ENCODE data around the gene HES7.

Gene HES7

GRCh38 chr17:8117980-8118768, 5.7 kb downstream of the HES7 start, which contains the start of gene ALOXE3:
Gene ALOXE3, minus strand, starts transcription at chr17:8118514. Its CDS starts 524 bp downstream, at chr17:8117990.
- TF ChIP-seq MAX (IDR thresholded peaks at IDR 0.05; ENCODE audit: low read depth, low read length) = peak; percentile 65
- no peak for TF ChIP-seq CTCF (IDR thresholded peaks at IDR 0.05; ENCODE audit: low read depth, low read length)
- DNase-seq (ENCODE audit: low read depth) = peak; percentile 24
- H3K4me3 ChIP-seq (ENCODE audit: low read depth, low read length) = peak within 1 kb of the TSS; percentile 72

- no peak overlapping the region for H3K4me3 ChIP-seq (ENCODE audit: low read depth, low read length)
- DNase-seq (ENCODE audit: low read depth) = peak; percentile 40
- no peak for TF ChIP-seq MYC (IDR thresholded peaks at IDR 0.05; ENCODE audit: low read depth, low read length)
- TF ChIP-seq MAX (IDR thresholded peaks at IDR 0.05; ENCODE audit: low read depth, low read length) = no peak
These were observed 6.4 kb downstream of the HES7 start for GRCh38 chr17:8117367-8117979.

DNA sequence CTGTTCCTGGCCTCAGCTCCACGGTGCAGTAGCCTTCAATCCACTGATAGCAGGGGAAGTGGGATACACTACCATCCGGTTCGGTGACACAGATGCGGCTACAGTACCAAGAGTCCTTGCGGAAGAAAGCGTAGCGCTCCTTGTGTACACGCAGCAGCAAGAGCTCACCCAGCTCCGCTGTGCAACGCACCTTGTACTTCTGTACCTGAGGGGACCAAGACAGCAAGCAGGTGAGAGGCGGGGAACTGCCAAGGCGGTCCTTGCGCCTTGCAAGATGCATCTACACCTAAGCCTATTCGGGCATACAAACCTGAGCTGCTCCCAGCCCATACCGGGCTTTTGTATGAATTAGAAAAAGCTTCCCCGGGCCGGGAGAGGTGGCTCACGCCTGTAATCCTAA, 7.1 kb downstream of the HES7 start:
- no peak for DNase-seq (ENCODE audit: low read depth)
- no peak overlapping the region for H3K4me3 ChIP-seq (ENCODE audit: low read depth, low read length)
- TF ChIP-seq MYC (IDR thresholded peaks at IDR 0.05; ENCODE audit: low read depth, low read length) (no peak), MAX (IDR thresholded peaks at IDR 0.05; ENCODE audit: low read depth, low read length) (no peak), CTCF (IDR thresholded peaks at IDR 0.05; ENCODE audit: low read depth, low read length) (no peak), POLR2A (IDR thresholded peaks at IDR 0.05; ENCODE audit: extremely low read depth, insufficient read length) (no peak)

DNA sequence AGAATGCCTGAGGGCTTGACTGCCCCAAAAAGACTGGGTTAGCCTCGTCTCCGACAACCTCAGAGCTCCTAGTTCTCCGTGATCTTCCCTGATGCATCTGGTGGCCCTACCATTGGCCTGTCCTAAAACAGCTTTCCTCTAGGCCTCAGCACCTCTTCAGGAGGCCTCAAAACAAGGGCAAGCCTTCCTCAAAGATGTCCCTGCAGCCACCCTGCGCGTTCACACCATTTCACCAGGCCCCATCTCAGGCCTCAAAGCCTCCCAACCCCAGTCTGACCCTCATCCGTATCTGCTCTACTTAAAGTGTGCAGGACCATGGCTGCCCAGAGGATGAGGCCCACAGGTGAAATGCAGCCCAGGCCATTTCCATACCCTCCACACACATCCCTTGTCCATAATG, 13.0 kb downstream of the HES7 start:
- no peak overlapping the region for H3K4me3 ChIP-seq (ENCODE audit: low read depth, low read length)
- DNase-seq (ENCODE audit: low read depth) = no peak
- no peak for TF ChIP-seq POLR2A (IDR thresholded peaks at IDR 0.05; ENCODE audit: extremely low read depth, insufficient read length)
- no peak for TF ChIP-seq MYC (IDR thresholded peaks at IDR 0.05; ENCODE audit: low read depth, low read length)

GRCh38 chr17:8110456-8110804, 13.5 kb downstream of the HES7 start:
- no peak for DNase-seq (ENCODE audit: low read depth)
- no peak overlapping the region for H3K4me3 ChIP-seq (ENCODE audit: low read depth, low read length)
- TF ChIP-seq MAX (IDR thresholded peaks at IDR 0.05; ENCODE audit: low read depth, low read length) = no peak
- TF ChIP-seq CTCF (IDR thresholded peaks at IDR 0.05; ENCODE audit: low read depth, low read length) = no peak
- TF ChIP-seq MYC (IDR thresholded peaks at IDR 0.05; ENCODE audit: low read depth, low read length) = no peak
- TF ChIP-seq POLR2A (IDR thresholded peaks at IDR 0.05; ENCODE audit: extremely low read depth, insufficient read length) = no peak

- H3K4me3 ChIP-seq (ENCODE audit: low read depth, low read length) = no peak overlapping the region
- TF ChIP-seq CTCF (IDR thresholded peaks at IDR 0.05; ENCODE audit: low read depth, low read length) = peak; percentile 37
- no peak for TF ChIP-seq MYC (IDR thresholded peaks at IDR 0.05; ENCODE audit: low read depth, low read length)
- no peak for TF ChIP-seq POLR2A (IDR thresholded peaks at IDR 0.05; ENCODE audit: extremely low read depth, insufficient read length)
- TF ChIP-seq MAX (IDR thresholded peaks at IDR 0.05; ENCODE audit: low read depth, low read length) = no peak
- DNase-seq (ENCODE audit: low read depth) = peak; percentile 29
These were observed 14.0 kb downstream of the HES7 start for GRCh38 chr17:8109661-8110455.
